Neural progenitor cell (in vitro differentiated cells): ENCODE results near the gene BBX. TPM values are rescaled to one million over a fixed set of nuclear protein-coding genes. Genes with fewer than 3 reads are reported as not detected.

ENCODE experiments used
- DNase-seq: peaks from one replicate; pipeline ENCODE4 v3.0.0-alpha.2; 2016; ENCODE audit warnings: low spot score
- H2AFZ ChIP-seq: fragments of 200-600 bp; sonication (generic); replicated peaks from 2 replicates; pipeline ENCODE4 v1.6.1; 2016; ENCODE audit warnings: antibody characterized with exemption
- H3F3A ChIP-seq: fragments of 200-600 bp; sonication (generic); 2 replicates; pipeline ENCODE4 v1.6.1; 2016; ENCODE audit warnings: antibody characterized with exemption, low read depth
- H3K27ac ChIP-seq: fragments of 200-600 bp; sonication (generic); 2 replicates; pipeline ENCODE4 v1.5.1; 2016; ENCODE audit warnings: mild to moderate bottlenecking
- H3K27me3 ChIP-seq: fragments of 200-600 bp; sonication (generic); 2 replicates; pipeline ENCODE4 v1.6.1; 2016; ENCODE audit warnings: mild to moderate bottlenecking, moderate library complexity
- H3K36me3 ChIP-seq: fragments of 200-600 bp; sonication (generic); 2 replicates; pipeline ENCODE4 v1.5.1; 2016
- H3K4me1 ChIP-seq: fragments of 200-600 bp; sonication (generic); 2 replicates; pipeline ENCODE4 v1.6.1; 2016; ENCODE audit warnings: mixed run types
- H3K4me2 ChIP-seq: fragments of 200-600 bp; sonication (generic); 2 replicates; pipeline ENCODE4 v1.6.1; 2016
- H3K4me3 ChIP-seq: fragments of 200-600 bp; sonication (generic); 2 replicates; pipeline ENCODE4 v1.5.1; 2016
- H3K79me2 ChIP-seq: fragments of 200-600 bp; sonication (generic); 2 replicates; pipeline ENCODE4 v1.6.1; 2016; ENCODE audit warnings: low read depth
- H3K9ac ChIP-seq: fragments of 200-600 bp; sonication (generic); 2 replicates; pipeline ENCODE4 v1.6.1; 2016
- H3K9me3 ChIP-seq: fragments of 200-600 bp; sonication (generic); 2 replicates; pipeline ENCODE4 v1.5.1; 2016; ENCODE audit warnings: low read depth
- H4K20me1 ChIP-seq: fragments of 200-600 bp; sonication (generic); 2 replicates; pipeline ENCODE4 v1.6.1; 2016; ENCODE audit warnings: low read depth
- H3K27ac Mint-ChIP-seq: 3 replicates; pipeline ENCODE4 v1.8.0; 2021; ENCODE audit warnings: mixed read lengths
- H3K27me3 Mint-ChIP-seq: 2 replicates; pipeline ENCODE4 v1.8.0; 2022; ENCODE audit warnings: low read depth, mild to moderate bottlenecking, inconsistent platforms, moderate library complexity, mixed read lengths; ENCODE audit not compliant: insufficient read depth
- H3K36me3 Mint-ChIP-seq: 3 replicates; pipeline ENCODE4 v1.8.0; 2021; ENCODE audit warnings: mixed read lengths
- H3K4me1 Mint-ChIP-seq: 3 replicates; pipeline ENCODE4 v1.8.0; 2021; ENCODE audit warnings: mixed read lengths
- H3K4me3 Mint-ChIP-seq: 3 replicates; pipeline ENCODE4 v1.8.0; 2021; ENCODE audit warnings: mild to moderate bottlenecking, moderate library complexity, mixed read lengths
- H3K9me3 Mint-ChIP-seq: 3 replicates; pipeline ENCODE4 v1.8.0; 2020; ENCODE audit warnings: mixed read lengths
- CTCF ChIP-seq: fragments of 200-600 bp; sonication (generic); IDR thresholded peaks from 2 replicates; pipeline ENCODE4 v1.5.1; 2017; ENCODE audit warnings: antibody characterized with exemption, mild to moderate bottlenecking
- EZH2 ChIP-seq: fragments of 200-600 bp; sonication (generic); IDR thresholded peaks from 2 replicates; pipeline ENCODE4 v1.6.1; 2017; ENCODE audit warnings: antibody characterized with exemption, mild to moderate bottlenecking, moderate library complexity
- EZH2phosphoT487 ChIP-seq: fragments of 200-600 bp; sonication (generic); IDR thresholded peaks from 2 replicates; pipeline ENCODE4 v1.6.1; 2017; ENCODE audit warnings: antibody characterized with exemption
- total RNA-seq: library from RNA; depleted of rRNA; stranded (reverse); fragments of >200 nt; gene quantifications from 2 replicates; pipeline ENCODE4 v1.2.3, GENCODE V29; 2015; ENCODE audit warnings: low replicate concordance

BBX gene
- total RNA-seq, 1 donor from 2014 or later: 110 TPM

- peaks cover 43% of the 10 kb centered on the region for H3K79me2 ChIP-seq
- no peak for TF ChIP-seq EZH2phosphoT487
- no peak for TF ChIP-seq EZH2
- H4K20me1 ChIP-seq: peaks cover 69% of the 10 kb centered on the region
- no peak overlapping the region for H3K9ac ChIP-seq
- no peak overlapping the region for H3K27ac Mint-ChIP-seq
- DNase-seq: no peak
- H3F3A ChIP-seq: peaks cover 2% of the 10 kb centered on the region
- H3K4me1 Mint-ChIP-seq: peaks cover 18% of the 10 kb centered on the region
- H3K27ac ChIP-seq: no peak overlapping the region
- no peaks in the 10 kb centered on the region for H3K9me3 Mint-ChIP-seq
- H3K36me3 Mint-ChIP-seq: peaks cover 7% of the 10 kb centered on the region
- peaks cover 13% of the 10 kb centered on the region for H3K4me1 ChIP-seq
- no peaks in the 10 kb centered on the region for H3K36me3 ChIP-seq
- H3K27me3 ChIP-seq: no peaks in the 10 kb centered on the region
- no peak overlapping the region for H3K4me2 ChIP-seq
- H3K4me3 ChIP-seq: no peak overlapping the region
- no peak overlapping the region for H2AFZ ChIP-seq
- H3K27me3 Mint-ChIP-seq: no peaks in the 10 kb centered on the region
- no peak overlapping the region for H3K4me3 Mint-ChIP-seq
- no peaks in the 10 kb centered on the region for H3K9me3 ChIP-seq
Measured at GRCh38 chr3:107589454-107589853, 66.7 kb downstream of the BBX start.

GRCh38 chr3:107590786-107591185, 68.0 kb downstream of the BBX start:
- no peak for TF ChIP-seq EZH2
- TF ChIP-seq CTCF: no peak
- no peak for TF ChIP-seq EZH2phosphoT487
- H3K27ac ChIP-seq: no peak overlapping the region
- peaks cover 3% of the 10 kb centered on the region for H3K36me3 Mint-ChIP-seq
- H3K9ac ChIP-seq: no peak overlapping the region
- no peak overlapping the region for H3K27ac Mint-ChIP-seq
- no peak for DNase-seq
- peaks cover 78% of the 10 kb centered on the region for H4K20me1 ChIP-seq
- H3K9me3 Mint-ChIP-seq: no peaks in the 10 kb centered on the region
- no peaks in the 10 kb centered on the region for H3K9me3 ChIP-seq
- peaks cover 28% of the 10 kb centered on the region for H3K4me1 Mint-ChIP-seq
- H3F3A ChIP-seq: peaks cover 7% of the 10 kb centered on the region
- H3K4me3 ChIP-seq: no peak overlapping the region
- no peaks in the 10 kb centered on the region for H3K36me3 ChIP-seq
- H3K27me3 Mint-ChIP-seq: no peaks in the 10 kb centered on the region
- no peaks in the 10 kb centered on the region for H3K27me3 ChIP-seq
- no peak overlapping the region for H3K4me3 Mint-ChIP-seq
- peaks cover 51% of the 10 kb centered on the region for H3K79me2 ChIP-seq
- no peak overlapping the region for H2AFZ ChIP-seq
- peaks cover 16% of the 10 kb centered on the region for H3K4me1 ChIP-seq
- no peak overlapping the region for H3K4me2 ChIP-seq

- Histone ChIP-seq H3K4me3 (no peak overlapping the region), H3K9ac (no peak overlapping the region), H3K4me1 (peaks cover 29% of the 10 kb centered on the region), H3K36me3 (no peaks in the 10 kb centered on the region), H2AFZ (no peak overlapping the region), H4K20me1 (peaks cover 90% of the 10 kb centered on the region), H3F3A (peaks cover 7% of the 10 kb centered on the region), H3K27ac (no peak overlapping the region), H3K9me3 (no peaks in the 10 kb centered on the region), H3K27me3 (no peaks in the 10 kb centered on the region), H3K4me2 (no peak overlapping the region), H3K79me2 (peaks cover 63% of the 10 kb centered on the region)
- Mint-ChIP-seq H3K27ac (no peak overlapping the region), H3K4me3 (no peak overlapping the region), H3K9me3 (no peaks in the 10 kb centered on the region), H3K36me3 (peaks cover 3% of the 10 kb centered on the region), H3K27me3 (no peaks in the 10 kb centered on the region), H3K4me1 (peaks cover 36% of the 10 kb centered on the region)
- TF ChIP-seq EZH2 (no peak), CTCF (no peak), EZH2phosphoT487 (no peak)
- no peak for DNase-seq
Measured at GRCh38 chr3:107592073-107592472, 69.3 kb downstream of the BBX start.

- Mint-ChIP-seq H3K27ac (peak overlapping the region; percentile 31), H3K9me3 (no peaks in the 10 kb centered on the region), H3K36me3 (no peaks in the 10 kb centered on the region), H3K4me3 (no peak overlapping the region), H3K4me1 (peaks cover 59% of the 10 kb centered on the region), H3K27me3 (no peaks in the 10 kb centered on the region)
- Histone ChIP-seq H3K27ac (no peak overlapping the region), H3K4me2 (no peak overlapping the region), H3K9me3 (no peaks in the 10 kb centered on the region), H3F3A (peaks cover 35% of the 10 kb centered on the region), H3K9ac (no peak overlapping the region), H4K20me1 (peaks cover 95% of the 10 kb centered on the region), H3K36me3 (no peaks in the 10 kb centered on the region), H2AFZ (no peak overlapping the region), H3K4me3 (no peak overlapping the region), H3K79me2 (peaks cover 76% of the 10 kb centered on the region), H3K27me3 (no peaks in the 10 kb centered on the region), H3K4me1 (peaks cover 57% of the 10 kb centered on the region)
- TF ChIP-seq EZH2 (no peak), CTCF (no peak), EZH2phosphoT487 (no peak)
- no peak for DNase-seq
Measured at GRCh38 chr3:107594870-107595269, 72.1 kb downstream of the BBX start.
